ENCODE data around the gene PRLR.
"Not testable (repeated sequence)": the region's sequence is repeated elsewhere in the genome, so short reads cannot be mapped to it uniquely, and the experiment has no call there.

Gene PRLR

DNA sequence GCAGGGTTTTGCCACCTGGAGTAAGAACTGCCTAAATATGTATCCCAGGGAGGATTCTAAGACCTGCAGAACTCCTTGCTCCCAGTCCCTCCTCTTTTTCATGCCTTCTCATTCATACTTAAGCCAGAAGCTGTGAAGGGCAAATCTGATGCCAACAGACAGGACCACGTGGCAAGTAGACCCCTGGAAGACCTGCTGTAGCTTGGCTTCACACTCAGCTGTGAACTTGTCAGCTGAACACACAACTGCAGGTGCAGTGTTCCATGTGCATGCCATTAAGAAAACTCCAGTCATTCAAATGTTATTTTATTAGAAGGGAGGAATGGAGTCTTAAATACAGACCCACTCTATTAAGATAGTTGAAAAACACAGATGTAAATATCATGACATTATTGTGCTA is 103.3 kb downstream of the PRLR start:
- DNase-seq (ENCODE audit: low spot score), result no peak

DNA sequence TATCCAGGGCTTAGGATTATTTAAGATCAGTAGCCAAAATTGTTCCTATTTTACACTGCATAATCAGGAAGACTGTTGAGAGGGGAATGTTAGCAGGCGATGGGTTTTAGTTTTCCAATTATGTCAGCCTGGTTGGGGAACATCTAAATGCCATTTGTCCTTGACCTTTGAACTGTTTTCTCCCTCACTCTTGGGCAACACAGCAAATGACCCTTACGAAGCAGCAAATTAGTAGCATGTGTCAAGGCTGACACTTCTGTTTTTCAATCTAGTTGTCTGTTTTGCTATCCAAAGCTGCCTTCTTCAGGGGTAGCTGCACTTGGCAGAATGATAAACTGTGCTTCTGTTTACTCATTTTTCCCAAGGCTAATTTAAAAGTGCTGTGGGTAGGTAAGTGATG is 104.5 kb downstream of the PRLR start:
- no peak for DNase-seq (ENCODE audit: low spot score)

DNA sequence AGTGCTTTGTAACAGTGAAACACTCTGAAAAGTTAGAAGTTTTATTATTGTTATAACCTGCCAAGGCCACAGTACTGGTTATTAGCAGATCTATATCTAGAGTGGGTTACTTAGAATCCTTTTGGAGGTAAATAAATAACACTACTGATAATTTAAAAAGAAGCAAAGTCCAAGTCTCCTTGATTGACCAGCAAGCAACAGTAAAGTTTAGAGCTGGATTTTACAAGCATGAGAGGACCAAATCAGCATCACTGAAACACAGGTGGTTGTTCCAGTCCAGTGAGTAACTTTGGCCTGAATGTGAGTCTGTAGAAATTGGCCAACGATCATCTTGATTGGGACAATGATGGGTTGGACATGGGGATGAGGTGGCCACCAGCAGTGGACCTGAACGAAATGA is 105.4 kb downstream of the PRLR start:
- DNase-seq (ENCODE audit: low spot score), result no peak

DNA sequence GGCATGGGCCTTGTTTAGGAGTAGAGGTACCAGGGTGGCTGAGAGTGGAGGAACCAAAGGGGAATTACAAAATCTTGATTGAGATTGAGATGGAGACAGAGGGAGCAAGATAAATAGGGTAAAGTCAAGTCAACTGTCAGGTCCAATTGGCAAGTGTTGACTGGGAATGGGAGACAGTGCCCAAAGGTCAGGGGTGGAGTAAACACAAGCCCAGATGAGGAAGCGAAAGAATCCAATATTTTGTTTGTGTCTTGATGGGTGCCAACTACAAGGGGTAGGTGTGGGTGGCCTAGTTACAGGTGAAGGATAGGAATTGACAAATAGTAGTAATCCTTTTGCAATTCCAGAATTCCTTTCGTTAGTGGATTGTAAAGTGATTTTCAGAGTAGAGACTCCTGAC is 107.5 kb downstream of the PRLR start:
- no peak for DNase-seq (ENCODE audit: low spot score)

DNA sequence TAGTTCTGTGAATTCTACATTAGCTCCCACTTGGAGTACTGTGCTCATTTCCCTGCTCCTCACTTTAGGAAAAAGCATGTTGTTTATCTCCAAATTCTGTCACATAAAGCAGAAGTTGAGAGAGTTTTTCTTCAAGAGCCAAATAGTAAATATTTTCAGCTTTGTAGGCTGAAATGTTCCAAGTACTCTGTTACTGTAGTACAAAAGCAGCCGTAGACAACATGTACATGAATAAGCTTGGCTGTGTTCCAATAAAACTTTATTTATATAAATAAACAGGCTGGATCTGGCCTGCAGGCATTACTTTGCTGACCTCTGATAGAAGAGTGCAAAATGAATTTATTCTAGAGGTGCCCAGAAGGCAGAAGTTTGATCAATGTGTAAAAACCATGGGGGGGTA is 109.6 kb downstream of the PRLR start:
- no peak for DNase-seq (ENCODE audit: low spot score)

- no peak for DNase-seq (ENCODE audit: low spot score)
Observed at GRCh38 chr5:35117967-35118366, 112.3 kb downstream of the PRLR start.

- DNase-seq (ENCODE audit: low spot score), result no peak
Observed at GRCh38 chr5:35115920-35116319, 114.4 kb downstream of the PRLR start.

GRCh38 chr5:35114698-35115097 is 115.6 kb downstream of the PRLR start:
- no peak for DNase-seq (ENCODE audit: low spot score)

GRCh38 chr5:35112300-35112699 is 118.0 kb downstream of the PRLR start:
- DNase-seq (ENCODE audit: low spot score), result no peak

DNA sequence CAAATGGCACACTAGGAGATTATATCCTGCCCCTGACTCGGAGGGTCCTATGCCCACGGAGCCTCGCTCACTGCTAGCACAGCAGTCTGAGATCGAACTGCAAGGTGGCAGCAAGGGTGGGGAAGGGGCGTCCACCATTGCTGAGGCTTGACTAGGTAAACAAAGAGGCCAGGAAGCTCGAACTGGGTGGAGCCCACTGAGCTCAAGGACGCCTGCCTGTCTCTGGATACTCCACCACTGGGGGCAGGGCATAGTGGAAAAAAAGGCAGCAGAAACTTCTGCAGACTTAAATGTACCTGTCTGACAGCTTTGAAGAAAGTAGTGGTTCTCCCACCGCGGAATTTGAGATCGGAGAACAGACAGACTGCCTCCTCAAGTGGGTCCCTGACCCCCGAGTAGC is 125.7 kb downstream of the PRLR start:
- not testable (repeated sequence) for DNase-seq (ENCODE audit: low spot score)

- DNase-seq (ENCODE audit: low spot score), result no peak
Observed at GRCh38 chr5:35103637-35104299, 126.5 kb downstream of the PRLR start.

GRCh38 chr5:35101720-35102119 is 128.6 kb downstream of the PRLR start:
- not testable (repeated sequence) for DNase-seq (ENCODE audit: low spot score)

DNA sequence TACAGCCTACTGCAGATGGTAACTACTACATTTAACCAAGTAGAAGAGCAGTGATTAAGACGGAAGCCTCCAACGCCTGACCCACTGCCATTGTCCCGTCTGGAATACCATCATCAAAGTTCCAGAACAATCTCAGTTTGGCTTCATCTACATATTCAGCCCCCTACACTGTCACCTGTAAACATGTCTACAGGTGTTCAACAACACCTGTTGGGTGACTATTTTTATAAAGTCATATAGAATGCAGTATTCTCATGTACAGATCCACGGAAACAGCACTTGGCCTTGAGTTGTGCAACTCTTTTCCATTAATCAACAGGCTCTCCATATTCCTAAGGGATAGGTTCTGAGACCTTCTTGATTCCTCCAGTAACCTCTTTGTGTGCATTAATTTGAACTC is 129.3 kb downstream of the PRLR start:
- DNase-seq (ENCODE audit: low spot score), result no peak

DNA sequence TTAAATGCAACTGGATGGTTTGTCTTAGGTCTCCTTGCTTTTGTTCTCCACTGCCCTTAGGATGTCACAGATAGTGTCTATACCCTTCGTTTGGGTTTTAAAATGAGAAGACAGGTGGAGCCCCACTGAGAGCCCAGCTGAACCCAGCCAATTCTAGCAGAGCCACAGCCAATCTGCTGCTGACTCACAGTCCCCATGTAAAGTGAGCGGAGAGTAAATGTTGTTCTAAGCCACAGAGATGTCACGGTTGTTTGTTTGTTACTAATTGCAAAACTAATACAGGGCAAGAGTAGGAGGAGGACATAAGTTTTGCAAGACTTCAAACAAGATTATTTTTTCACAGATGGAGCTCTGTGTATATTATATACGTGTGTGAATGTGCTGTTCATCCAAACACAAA is 132.1 kb downstream of the PRLR start:
- no peak for DNase-seq (ENCODE audit: low spot score)

- DNase-seq (ENCODE audit: low spot score), result no peak
Observed at GRCh38 chr5:35096932-35097331, 133.4 kb downstream of the PRLR start.

DNA sequence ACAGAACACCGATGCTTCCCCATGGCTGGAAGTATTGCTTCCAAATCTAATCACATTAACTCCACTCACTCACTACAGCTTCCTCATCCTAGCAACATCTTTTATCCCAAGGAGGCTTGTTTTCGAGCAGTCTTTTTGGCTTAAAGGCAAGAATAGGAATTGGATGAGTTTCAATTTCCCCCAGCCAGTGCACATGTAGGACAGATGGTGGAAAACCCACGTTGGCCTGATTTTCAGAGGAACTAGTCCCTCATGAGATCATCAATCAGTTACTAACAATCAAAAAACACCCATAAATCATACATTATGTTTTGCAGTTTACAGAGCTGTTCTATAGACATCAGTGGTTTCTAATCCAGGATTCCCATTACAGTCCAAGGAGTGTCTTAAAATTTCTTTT is 134.1 kb downstream of the PRLR start:
- no peak for DNase-seq (ENCODE audit: low spot score)

DNA sequence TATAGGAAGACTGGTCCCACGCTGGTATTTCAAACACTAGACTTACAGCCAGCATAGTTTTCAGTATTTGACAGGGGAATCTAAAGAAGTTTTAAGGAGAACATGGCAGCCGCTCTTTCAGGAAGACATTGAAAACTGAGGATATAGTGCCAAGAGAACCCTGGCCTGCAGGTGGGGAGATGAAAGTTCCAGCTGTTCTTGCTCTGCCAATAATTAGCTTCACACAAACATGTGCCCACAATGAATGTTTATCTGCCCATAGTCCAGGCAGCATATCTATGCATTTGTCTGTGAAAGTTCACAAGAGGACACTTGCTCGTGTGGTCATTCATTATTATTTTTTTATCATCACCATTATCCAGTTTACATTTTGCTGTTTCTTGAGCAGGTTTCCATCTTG is 134.9 kb downstream of the PRLR start:
- no peak for DNase-seq (ENCODE audit: low spot score)

DNA sequence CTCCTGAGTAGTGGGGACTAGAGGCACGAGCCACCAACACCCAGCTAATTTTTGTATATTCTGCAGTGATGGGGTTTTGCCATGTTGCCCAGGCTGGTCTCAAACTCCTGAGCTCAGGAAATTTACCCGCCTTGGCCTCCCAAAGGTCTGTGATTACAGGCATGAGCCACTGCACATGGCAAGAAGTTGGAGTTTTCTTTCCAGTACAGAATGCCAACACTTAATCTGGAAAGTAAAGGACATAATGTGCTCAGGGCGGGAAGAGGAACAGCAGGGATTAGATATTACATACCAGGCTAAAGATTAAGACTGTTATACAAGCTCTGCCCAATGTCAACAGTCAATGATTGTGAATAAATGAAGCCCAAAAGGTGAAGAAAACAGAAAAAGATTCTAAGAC is 135.3 kb downstream of the PRLR start:
- DNase-seq (ENCODE audit: low spot score), result no peak

- DNase-seq (ENCODE audit: low spot score), result no peak
Observed at GRCh38 chr5:35092703-35093102, 137.6 kb downstream of the PRLR start.

DNA sequence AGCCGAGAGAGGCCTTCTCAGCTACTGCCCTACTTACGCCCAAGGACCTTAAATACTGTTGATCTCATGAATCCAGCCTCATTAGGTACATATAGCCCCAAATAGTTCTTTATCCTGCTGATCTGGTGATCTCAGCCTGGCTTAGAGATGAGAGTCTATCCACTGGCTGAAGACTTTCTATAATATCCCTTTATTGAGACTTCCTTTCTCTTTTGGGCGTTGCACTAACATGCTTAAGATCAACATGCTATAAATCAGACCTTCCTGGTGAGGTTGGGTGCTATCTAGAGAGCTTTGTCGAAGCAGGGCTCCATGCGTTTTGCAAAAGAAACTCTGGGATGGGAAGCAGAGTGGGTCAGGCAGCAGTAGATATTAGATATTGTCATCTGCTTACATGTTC is 138.6 kb downstream of the PRLR start:
- DNase-seq (ENCODE audit: low spot score), result no peak

DNA sequence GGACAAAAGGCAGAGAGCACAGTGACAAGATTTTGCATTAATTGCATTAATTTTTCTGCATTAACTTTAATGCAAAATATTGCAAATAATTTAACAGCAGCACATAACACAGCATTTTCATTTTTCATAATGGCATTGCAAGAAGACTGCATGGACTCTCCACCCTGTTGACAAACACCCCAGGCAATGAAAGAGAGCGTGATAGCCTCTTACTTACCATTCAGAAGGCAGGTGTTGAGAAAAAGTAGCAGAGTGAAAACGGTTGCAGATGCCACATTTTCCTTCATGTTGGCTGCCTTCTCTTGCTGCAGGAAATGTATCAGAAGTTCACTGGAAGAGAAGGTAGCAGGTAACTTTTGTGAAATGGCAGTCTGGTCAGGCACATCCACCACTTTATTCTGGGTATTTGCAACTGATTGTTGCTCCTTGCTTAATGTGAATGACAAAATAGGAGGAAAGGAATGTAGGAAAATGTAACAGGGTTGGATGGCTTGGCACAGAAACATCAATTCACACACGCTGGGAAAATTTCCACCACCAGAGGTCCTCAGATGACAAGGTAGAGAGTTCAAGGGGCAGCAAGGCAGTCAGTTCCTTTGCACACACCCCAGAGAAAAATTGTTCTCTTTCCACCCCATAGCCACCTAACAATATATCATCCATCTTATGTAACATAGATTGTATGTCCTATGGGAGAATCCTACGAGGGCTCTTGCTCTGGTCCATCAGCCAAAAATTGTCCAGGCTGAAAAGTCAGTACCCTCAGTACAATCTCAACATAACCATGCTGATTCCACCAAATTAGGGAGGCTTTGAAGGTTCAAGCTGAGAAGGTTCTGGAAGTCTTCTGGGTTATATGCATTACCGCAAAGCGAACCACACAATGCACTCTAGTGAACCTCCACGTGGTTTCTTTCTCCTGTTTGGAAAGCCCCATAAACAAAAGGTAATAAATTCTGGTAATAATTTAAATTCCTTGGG is 140.7 kb downstream of the PRLR start:
- no peak for DNase-seq (ENCODE audit: low spot score)

DNA sequence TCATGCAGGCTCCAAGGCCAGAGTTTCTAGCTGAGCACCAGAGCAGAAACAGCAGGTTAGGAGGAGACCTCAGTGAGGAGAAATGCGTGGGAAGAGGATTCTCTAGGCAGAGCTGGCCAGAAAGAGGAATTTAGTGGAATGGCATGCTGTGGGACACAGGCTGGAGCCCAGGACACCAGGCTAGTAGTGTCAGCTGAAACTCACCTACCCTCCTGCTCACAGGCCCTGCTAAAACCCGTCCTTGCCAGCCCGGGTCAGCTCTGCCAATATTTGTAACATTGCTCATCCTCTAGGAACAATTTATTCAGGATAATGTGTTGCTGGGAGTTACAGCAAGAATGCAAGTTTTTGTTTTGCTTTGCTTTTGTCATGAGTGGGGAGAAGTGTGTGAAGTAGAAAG is 142.3 kb downstream of the PRLR start:
- DNase-seq (ENCODE audit: low spot score), result no peak

- DNase-seq (ENCODE audit: low spot score), result no peak
Observed at GRCh38 chr5:35083150-35083549, 147.1 kb downstream of the PRLR start.

DNA sequence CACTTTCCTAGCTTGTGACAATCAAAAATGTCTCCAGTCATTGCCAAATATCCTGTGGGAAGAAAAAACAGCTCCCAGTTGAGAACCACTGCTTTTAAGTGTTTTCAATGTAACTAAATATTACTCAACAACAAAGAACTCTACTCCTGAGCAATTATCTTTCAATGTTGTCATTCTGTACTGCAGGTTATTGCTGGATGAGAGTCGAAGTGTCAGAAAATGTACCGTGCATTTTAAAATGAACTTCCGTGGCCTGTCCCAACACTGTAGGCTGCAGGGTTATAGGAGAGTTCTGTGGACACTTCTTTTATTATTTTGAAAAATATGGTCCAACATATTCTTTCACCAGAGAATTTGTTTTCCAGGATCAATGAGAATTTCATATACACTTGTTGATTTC is 147.8 kb downstream of the PRLR start:
- no peak for DNase-seq (ENCODE audit: low spot score)

Measured in hematopoietic multipotent progenitor cell treated with erythropoietin and hydrocortisone succinate and interleukin-3 and kit ligand, for 15 days (in vitro differentiated cells).